Hepatocyte (in vitro differentiated cells): ENCODE results near the gene ZFYVE9. TPM values are rescaled to one million over a fixed set of nuclear protein-coding genes. Genes with fewer than 3 reads are reported as not detected.

Source experiments
- DNase-seq: peaks from one replicate; pipeline ENCODE4 v3.0.0-alpha.2; 2016; ENCODE audit warnings: low spot score
- H2AFZ ChIP-seq: fragments of 200-600 bp; sonication (generic); 2 replicates; pipeline ENCODE4 v1.6.0; 2016; ENCODE audit warnings: antibody characterized with exemption, mild to moderate bottlenecking
- H3K27ac ChIP-seq: fragments of 200-600 bp; sonication (generic); 2 replicates; pipeline ENCODE4 v1.5.1; 2016; ENCODE audit warnings: mild to moderate bottlenecking
- H3K27me3 ChIP-seq: fragments of 200-600 bp; sonication (generic); 2 replicates; pipeline ENCODE4 v1.6.1; 2016
- H3K36me3 ChIP-seq: fragments of 200-600 bp; sonication (generic); replicated peaks from 2 replicates; pipeline ENCODE4 v1.5.1; 2016; ENCODE audit warnings: low read depth; ENCODE audit not compliant: insufficient read depth
- H3K4me1 ChIP-seq: fragments of 200-600 bp; sonication (generic); 2 replicates; pipeline ENCODE4 v1.5.1; 2016; ENCODE audit warnings: mild to moderate bottlenecking, moderate library complexity; ENCODE audit not compliant: insufficient read depth
- H3K4me2 ChIP-seq: fragments of 200-600 bp; sonication (generic); 2 replicates; pipeline ENCODE4 v1.6.0; 2016
- H3K4me3 ChIP-seq: fragments of 200-600 bp; sonication (generic); 2 replicates; pipeline ENCODE4 v1.5.1; 2016; ENCODE audit warnings: mild to moderate bottlenecking
- H3K79me2 ChIP-seq: fragments of 200-600 bp; sonication (generic); 2 replicates; pipeline ENCODE4 v1.6.0; 2017; ENCODE audit warnings: mild to moderate bottlenecking
- H3K9me2 ChIP-seq: fragments of 200-600 bp; sonication (generic); replicated peaks from 2 replicates; pipeline ENCODE4 v1.6.0; 2017; ENCODE audit warnings: mild to moderate bottlenecking; ENCODE audit not compliant: insufficient read depth
- H3K9me3 ChIP-seq: fragments of 200-600 bp; sonication (generic); 2 replicates; pipeline ENCODE4 v1.5.1; 2016; ENCODE audit warnings: low read depth, mild to moderate bottlenecking
- H4K20me1 ChIP-seq: fragments of 200-600 bp; sonication (generic); 2 replicates; pipeline ENCODE4 v1.6.0; 2016; ENCODE audit warnings: mild to moderate bottlenecking; ENCODE audit not compliant: insufficient read depth, poor library complexity, severe bottlenecking
- CTCF ChIP-seq: fragments of 200-600 bp; sonication (generic); IDR thresholded peaks from 2 replicates; pipeline ENCODE4 v1.5.1; 2016; ENCODE audit warnings: antibody characterized with exemption, mild to moderate bottlenecking; ENCODE audit not compliant: poor library complexity
- EZH2 ChIP-seq: fragments of 200-600 bp; sonication (generic); IDR thresholded peaks from 2 replicates; pipeline ENCODE4 v1.6.1; 2016; ENCODE audit warnings: antibody characterized with exemption, mild to moderate bottlenecking, borderline replicate concordance
- EZH2phosphoT487 ChIP-seq: fragments of 200-600 bp; sonication (generic); IDR thresholded peaks from one replicate; pipeline ENCODE4 v1.6.1; 2018; ENCODE audit warnings: antibody characterized with exemption, mild to moderate bottlenecking, low read depth, moderate library complexity; ENCODE audit not compliant: unreplicated experiment, severe bottlenecking
- WGBS: methylation state at CpG from one replicate; pipeline ENCODE4 v1.1.6; 2016; ENCODE audit warnings: low lambda C conversion rate; ENCODE audit errors: missing lambda C conversion rate; 5-methylcytosine and 5-hydroxymethylcytosine counted together
- polyA plus RNA-seq: library from polyadenylated mRNA; unstranded; fragments of >200 nt; fragmentation: Nextera tagmentation; extraction: Ambion mirVana; gene quantifications from 2 replicates; pipeline ENCODE4 v1.2.1, GENCODE V29; 2016
- total RNA-seq: library from RNA; depleted of rRNA; stranded (reverse); fragments of >200 nt; gene quantifications from 2 replicates; pipeline ENCODE4 v1.2.3, GENCODE V29; 2014

The ZFYVE9 gene
- total and polyA plus RNA-seq, 2 experiments from 2014 or later = 4.6 to 29.0 TPM

- no peaks in the 10 kb centered on the region for H3K4me1 ChIP-seq
- no peak overlapping the region for H2AFZ ChIP-seq
- no peaks in the 10 kb centered on the region for H3K9me2 ChIP-seq
- WGBS = 90% methylated on average over 11 of the region's 11 CpGs
- H3K4me2 ChIP-seq = no peak overlapping the region
- H3K9me3 ChIP-seq = no peaks in the 10 kb centered on the region
- H4K20me1 ChIP-seq = no peaks in the 10 kb centered on the region
- no peaks in the 10 kb centered on the region for H3K27me3 ChIP-seq
- no peak overlapping the region for H3K27ac ChIP-seq
- TF ChIP-seq EZH2phosphoT487 (no peak), EZH2 (no peak), CTCF (no peak)
- no peaks in the 10 kb centered on the region for H3K79me2 ChIP-seq
- no peak for DNase-seq
- H3K4me3 ChIP-seq = no peak overlapping the region
- H3K36me3 ChIP-seq = no peaks in the 10 kb centered on the region
These were observed 214.1 kb downstream of the ZFYVE9 start for GRCh38 chr1:52355847-52356505.

- Histone ChIP-seq H3K4me1 (no peaks in the 10 kb centered on the region), H3K4me2 (no peak overlapping the region), H3K4me3 (no peak overlapping the region), H3K9me2 (no peaks in the 10 kb centered on the region), H4K20me1 (no peaks in the 10 kb centered on the region), H3K27ac (no peak overlapping the region), H3K27me3 (no peaks in the 10 kb centered on the region), H3K36me3 (no peaks in the 10 kb centered on the region), H3K79me2 (no peaks in the 10 kb centered on the region), H2AFZ (no peak overlapping the region), H3K9me3 (no peaks in the 10 kb centered on the region)
- no peak for DNase-seq
- WGBS = 94% methylated on average over 8 of the region's 8 CpGs
- TF ChIP-seq EZH2phosphoT487 (no peak), CTCF (no peak), EZH2 (no peak)
These were observed 215.0 kb downstream of the ZFYVE9 start for GRCh38 chr1:52356818-52357355.

- Histone ChIP-seq H3K4me1 (no peaks in the 10 kb centered on the region), H3K27ac (no peak overlapping the region), H2AFZ (no peak overlapping the region), H3K4me2 (no peak overlapping the region), H3K36me3 (no peaks in the 10 kb centered on the region), H3K4me3 (no peak overlapping the region), H3K9me2 (no peaks in the 10 kb centered on the region), H4K20me1 (no peaks in the 10 kb centered on the region), H3K27me3 (no peaks in the 10 kb centered on the region), H3K79me2 (no peaks in the 10 kb centered on the region), H3K9me3 (no peaks in the 10 kb centered on the region)
- no peak for TF ChIP-seq EZH2
- TF ChIP-seq EZH2phosphoT487 = no peak
- no peak for TF ChIP-seq CTCF
- 98% methylated on average over 9 of the region's 9 CpGs for WGBS
- DNase-seq = no peak
These were observed 215.5 kb downstream of the ZFYVE9 start for GRCh38 chr1:52357397-52357796.
